Lung (tissue), 12 donors: ENCODE results near the gene C14orf119. TPM values are rescaled to one million over a fixed set of nuclear protein-coding genes. Genes with fewer than 3 reads are reported as not detected.

ENCODE experiments used
- ATAC-seq: fragments of 200-7000 bp; cut with Tn5 transposase; one replicate; pipeline ENCODE4 v1.9.1; 2020; ENCODE audit warnings: moderate number of reproducible peaks; ENCODE audit not compliant: insufficient read depth, low FRiP score
- DNase-seq, 3 donors: peaks; one replicate each; pipeline ENCODE4 v3.0.0-alpha.2; 2013 to 2017
- H3K27ac ChIP-seq, 2 donors: one replicate each; pipeline ENCODE4 v1.5.1; 2013; ENCODE audit warnings: mild to moderate bottlenecking in 2 of 2, moderate library complexity in 2 of 2, control low read depth in 1 of 2, inconsistent platforms in 1 of 2, low read depth in 1 of 2, low read length in 1 of 2
- H3K27me3 ChIP-seq, 3 donors: one replicate each; pipeline ENCODE4 v1.5.1; 2013; ENCODE audit warnings: low read length in 2 of 3; ENCODE audit not compliant: control insufficient read depth in 3 of 3, insufficient read depth in 3 of 3
- H3K36me3 ChIP-seq, 4 donors: one replicate each; pipeline ENCODE4 v1.5.1; 2013; ENCODE audit warnings: low read length in 4 of 4, mild to moderate bottlenecking in 1 of 4, moderate library complexity in 1 of 4; ENCODE audit not compliant: control insufficient read depth in 4 of 4, insufficient read depth in 4 of 4
- H3K4me1 ChIP-seq, 5 donors: one replicate each; pipeline ENCODE4 v1.5.1; 2013; ENCODE audit warnings: low read length in 5 of 5, mild to moderate bottlenecking in 2 of 5, moderate library complexity in 1 of 5; ENCODE audit not compliant: control insufficient read depth in 5 of 5, insufficient read depth in 5 of 5
- H3K4me3 ChIP-seq: one replicate; pipeline ENCODE4 v1.5.1; 2013; ENCODE audit warnings: mild to moderate bottlenecking, control low read depth, moderate library complexity
- H3K9ac ChIP-seq, 2 donors: one replicate each; pipeline ENCODE4 v1.5.1; 2013; ENCODE audit warnings: low read length in 2 of 2, control low read depth in 1 of 2; ENCODE audit not compliant: insufficient read depth in 1 of 2
- H3K9me3 ChIP-seq, 4 donors: one replicate each; pipeline ENCODE4 v1.5.1; 2013; ENCODE audit warnings: low read length in 3 of 4, mild to moderate bottlenecking in 1 of 4, moderate library complexity in 1 of 4; ENCODE audit not compliant: control insufficient read depth in 4 of 4, insufficient read depth in 3 of 4
- CTCF ChIP-seq: IDR thresholded peaks from 2 replicates; pipeline ENCODE4 v1.5.1; 2012; ENCODE audit warnings: mild to moderate bottlenecking; ENCODE audit errors: control extremely low read depth, extremely low read depth
- WGBS, 2 donors: extraction: QIAGEN DNeasy Blood & Tissue Kit; methylation state at CpG; one replicate each; pipeline ENCODE4 v1.1.7; 2013; 5-methylcytosine and 5-hydroxymethylcytosine counted together
- polyA plus RNA-seq, 2 donors: library from polyadenylated mRNA; stranded (reverse); fragments of 200-250 nt; gene quantifications; one replicate each; pipeline ENCODE4 v1.2.1, GENCODE V29; 2013
- total RNA-seq, 2 donors: library from RNA; depleted of rRNA in 1 of 2; stranded (reverse); fragments of >200 nt in 1 of 2; gene quantifications; one replicate each; pipeline ENCODE4 v1.2.1, GENCODE V29; 2014 to 2021
- donor health status: control.
- donor health status: control.
- donor health status: Bipolar disorder and iron deficiency.
- donor health status: healthy.
- donor health status: DM: yes; HTN: yes; CAD: no.

C14orf119 gene
- total and polyA plus RNA-seq, 4 donors, result 23.9 to 64.9 (median 41.4) TPM

- peaks cover 0 to 7% (median 5%) of the 10 kb centered on the region in 4 donors for H3K36me3 ChIP-seq
- H3K4me3 ChIP-seq, result no peak overlapping the region
- WGBS, 2 donors, result 73 to 77% methylated on average over 17 of the region's 17 CpGs
- DNase-seq (no peak), ATAC-seq (no peak)
- H3K9me3 ChIP-seq, result no peaks in the 10 kb centered on the region
- H3K27me3 ChIP-seq, result no peaks in the 10 kb centered on the region
- no peak overlapping the region for H3K27ac ChIP-seq
- H3K4me1 ChIP-seq, result peaks cover 0 to 18% (median 0%) of the 10 kb centered on the region in 5 donors
- TF ChIP-seq CTCF, result no peak
- H3K9ac ChIP-seq, result no peak overlapping the region
These were observed 41.1 kb upstream of the C14orf119 start for GRCh38 chr14:23054000-23054811.

GRCh38 chr14:23055147-23055550 lies 40.2 kb upstream of the C14orf119 start:
- WGBS, 2 donors, result 96 to 98% methylated on average over 12 of the region's 12 CpGs
- no peak overlapping the region for H3K4me3 ChIP-seq
- peaks cover 0 to 11% (median 7%) of the 10 kb centered on the region in 4 donors for H3K36me3 ChIP-seq
- H3K4me1 ChIP-seq, result peaks cover 0 to 18% (median 0%) of the 10 kb centered on the region in 5 donors
- H3K9ac ChIP-seq, result no peak overlapping the region
- H3K9me3 ChIP-seq, result no peaks in the 10 kb centered on the region
- ATAC-seq, result no peak
- no peak for DNase-seq
- no peaks in the 10 kb centered on the region for H3K27me3 ChIP-seq
- no peak overlapping the region for H3K27ac ChIP-seq
- TF ChIP-seq CTCF, result no peak

GRCh38 chr14:23055621-23056144 lies 39.6 kb upstream of the C14orf119 start:
- 81 to 93% methylated on average over 6 of the region's 6 CpGs for WGBS, 2 donors
- ATAC-seq (no peak), DNase-seq (no peak)
- no peaks in the 10 kb centered on the region for H3K27me3 ChIP-seq
- TF ChIP-seq CTCF, result no peak
- H3K27ac ChIP-seq, result no peak overlapping the region
- H3K36me3 ChIP-seq, result peaks cover 0 to 15% (median 10%) of the 10 kb centered on the region in 4 donors
- no peak overlapping the region for H3K9ac ChIP-seq
- peaks cover 0 to 18% (median 0%) of the 10 kb centered on the region in 5 donors for H3K4me1 ChIP-seq
- no peak overlapping the region for H3K4me3 ChIP-seq
- no peaks in the 10 kb centered on the region for H3K9me3 ChIP-seq
